MM.1S (cell line): Measurements from ENCODE around the gene DAB2IP.

ENCODE experiments used
- DNase-seq: peaks from one replicate; pipeline ENCODE4 v3.0.0-alpha.2; 2015
- H2AFZ ChIP-seq: fragments of 300-600 bp; sonication (generic); 2 replicates; pipeline ENCODE4 v1.6.0; 2016; ENCODE audit warnings: antibody characterized with exemption, low read length
- H3F3A ChIP-seq: fragments of 300-600 bp; sonication (generic); 2 replicates; pipeline ENCODE4 v1.6.1; 2016; ENCODE audit warnings: mild to moderate bottlenecking, antibody characterized with exemption, low read length, moderate library complexity, mixed read lengths; ENCODE audit not compliant: insufficient read depth
- H3K27ac ChIP-seq: fragments of 300-600 bp; sonication (generic); 2 replicates; pipeline ENCODE4 v1.5.1; 2016; ENCODE audit warnings: mild to moderate bottlenecking, low read length
- H3K27me3 ChIP-seq: fragments of 300-600 bp; sonication (generic); replicated peaks from 2 replicates; pipeline ENCODE4 v1.6.0; 2016; ENCODE audit warnings: low read length; ENCODE audit not compliant: insufficient read depth
- H3K36me3 ChIP-seq: fragments of 300-600 bp; sonication (generic); replicated peaks from 2 replicates; pipeline ENCODE4 v1.6.1; 2016; ENCODE audit warnings: mild to moderate bottlenecking, low read length, mixed read lengths; ENCODE audit not compliant: insufficient read depth
- H3K4me1 ChIP-seq: fragments of 300-600 bp; sonication (generic); 2 replicates; pipeline ENCODE4 v1.6.1; 2016; ENCODE audit warnings: low read length, mixed read lengths
- H3K4me2 ChIP-seq: fragments of 300-600 bp; sonication (generic); 2 replicates; pipeline ENCODE4 v1.6.0; 2016; ENCODE audit warnings: low read depth, low read length
- H3K4me3 ChIP-seq: fragments of 300-600 bp; sonication (generic); 2 replicates; pipeline ENCODE4 v1.5.1; 2016; ENCODE audit warnings: low read length, mixed read lengths
- H3K79me2 ChIP-seq: fragments of 300-600 bp; sonication (generic); 2 replicates; pipeline ENCODE4 v1.6.1; 2016; ENCODE audit warnings: mixed run types, low read length, mixed read lengths
- H3K9ac ChIP-seq: fragments of 300-600 bp; sonication (generic); 2 replicates; pipeline ENCODE4 v1.6.1; 2016; ENCODE audit warnings: low read length, mixed read lengths
- H3K9me2 ChIP-seq: fragments of 300-600 bp; sonication (generic); replicated peaks from 2 replicates; pipeline ENCODE4 v1.6.1; 2016; ENCODE audit warnings: mild to moderate bottlenecking, low read length, mixed read lengths; ENCODE audit not compliant: insufficient read depth
- H3K9me3 ChIP-seq: fragments of 300-600 bp; sonication (generic); replicated peaks from 2 replicates; pipeline ENCODE4 v1.6.1; 2016; ENCODE audit warnings: mild to moderate bottlenecking, low read length, mixed read lengths; ENCODE audit not compliant: insufficient read depth
- H4K20me1 ChIP-seq: fragments of 300-600 bp; sonication (generic); 2 replicates; pipeline ENCODE4 v1.6.1; 2016; ENCODE audit warnings: mild to moderate bottlenecking, low read length, moderate library complexity, mixed read lengths; ENCODE audit not compliant: insufficient read depth
- EZH2 ChIP-seq: fragments of 300-600 bp; sonication (generic); optimal IDR thresholded peaks from 2 replicates; pipeline ENCODE3; 2017; ENCODE audit warnings: low read depth, mild to moderate bottlenecking, antibody characterized with exemption, low read length, mixed read lengths
- EZH2phosphoT487 ChIP-seq: fragments of 300-600 bp; sonication (generic); IDR thresholded peaks from 2 replicates; pipeline ENCODE4 v1.6.1; 2018; ENCODE audit warnings: antibody characterized with exemption, low read length
- TF ChIP-seq, protein P1 (sequence below): fragments of 300-600 bp; sonication (generic); IDR thresholded peaks from 2 replicates; pipeline ENCODE4 v1.5.1; 2016; ENCODE audit warnings: antibody characterized with exemption, low read length, mixed read lengths

DAB2IP gene

DNA sequence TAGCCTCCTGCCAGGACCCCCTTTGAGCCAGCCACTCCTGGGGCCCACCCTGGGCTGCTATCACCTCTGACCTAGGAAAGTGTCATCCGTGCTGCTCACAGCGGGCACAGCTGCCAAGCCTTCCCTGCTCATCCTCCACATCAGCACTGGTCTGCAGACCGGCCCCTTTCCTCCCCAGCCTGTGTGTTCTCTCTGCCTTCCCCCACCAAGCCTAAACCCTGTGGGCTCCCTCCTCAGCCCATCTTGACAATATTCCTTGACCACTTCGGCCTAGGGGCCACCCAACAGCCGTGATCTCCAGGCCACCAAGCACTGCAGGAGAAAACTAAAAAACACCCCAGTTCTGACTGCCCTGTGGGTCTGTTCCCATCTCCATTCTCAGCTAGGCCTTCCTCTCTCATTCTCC is 135.1 kb downstream of the DAB2IP start:
- H3K9me3 ChIP-seq, result no peaks in the 10 kb centered on the region
- TF ChIP-seq EZH2 (no peak), EZH2phosphoT487 (no peak)
- TF ChIP-seq, protein P1, sequence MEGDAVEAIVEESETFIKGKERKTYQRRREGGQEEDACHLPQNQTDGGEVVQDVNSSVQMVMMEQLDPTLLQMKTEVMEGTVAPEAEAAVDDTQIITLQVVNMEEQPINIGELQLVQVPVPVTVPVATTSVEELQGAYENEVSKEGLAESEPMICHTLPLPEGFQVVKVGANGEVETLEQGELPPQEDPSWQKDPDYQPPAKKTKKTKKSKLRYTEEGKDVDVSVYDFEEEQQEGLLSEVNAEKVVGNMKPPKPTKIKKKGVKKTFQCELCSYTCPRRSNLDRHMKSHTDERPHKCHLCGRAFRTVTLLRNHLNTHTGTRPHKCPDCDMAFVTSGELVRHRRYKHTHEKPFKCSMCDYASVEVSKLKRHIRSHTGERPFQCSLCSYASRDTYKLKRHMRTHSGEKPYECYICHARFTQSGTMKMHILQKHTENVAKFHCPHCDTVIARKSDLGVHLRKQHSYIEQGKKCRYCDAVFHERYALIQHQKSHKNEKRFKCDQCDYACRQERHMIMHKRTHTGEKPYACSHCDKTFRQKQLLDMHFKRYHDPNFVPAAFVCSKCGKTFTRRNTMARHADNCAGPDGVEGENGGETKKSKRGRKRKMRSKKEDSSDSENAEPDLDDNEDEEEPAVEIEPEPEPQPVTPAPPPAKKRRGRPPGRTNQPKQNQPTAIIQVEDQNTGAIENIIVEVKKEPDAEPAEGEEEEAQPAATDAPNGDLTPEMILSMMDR, result no peak

DNA sequence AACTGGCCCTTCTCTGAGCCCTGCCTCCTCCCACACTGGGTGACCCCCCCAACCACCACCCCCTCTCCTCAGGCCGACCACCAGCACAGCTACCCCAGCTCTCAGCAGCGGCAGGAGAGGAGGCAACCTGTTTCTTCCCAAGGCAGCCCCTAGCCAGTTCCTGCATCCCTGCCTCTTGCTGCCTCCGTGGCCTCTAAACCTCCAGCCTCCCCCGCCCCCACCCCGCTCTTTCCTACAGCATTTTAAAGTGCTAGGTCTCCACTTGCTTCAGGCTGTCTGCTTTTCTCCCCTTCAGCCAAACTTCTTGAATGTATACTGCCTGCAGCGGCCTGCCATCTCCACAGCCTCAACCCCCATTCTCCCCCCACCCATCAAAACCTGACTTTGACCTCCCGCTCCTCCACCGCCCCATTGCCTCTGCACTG is 135.6 kb downstream of the DAB2IP start:
- Histone ChIP-seq H3K79me2 (no peaks in the 10 kb centered on the region), H3K4me1 (no peaks in the 10 kb centered on the region), H3K4me2 (no peak overlapping the region), H3K9me3 (no peaks in the 10 kb centered on the region), H3K27ac (no peak overlapping the region), H4K20me1 (no peaks in the 10 kb centered on the region), H3K9me2 (no peaks in the 10 kb centered on the region), H3K9ac (no peak overlapping the region), H3F3A (no peaks in the 10 kb centered on the region), H3K27me3 (no peaks in the 10 kb centered on the region), H3K36me3 (no peaks in the 10 kb centered on the region), H2AFZ (no peak overlapping the region), H3K4me3 (no peak overlapping the region)
- DNase-seq, result no peak
- TF ChIP-seq, protein P1, result no peak
- TF ChIP-seq EZH2phosphoT487 (no peak), EZH2 (no peak)

More for the DNA sequence above, 135.1 kb downstream of the DAB2IP start:
- H3K79me2 ChIP-seq, result no peaks in the 10 kb centered on the region
- H3K4me1 ChIP-seq, result no peaks in the 10 kb centered on the region
- no peak overlapping the region for H3K9ac ChIP-seq
- H3K4me3 ChIP-seq, result no peak overlapping the region
- H3K9me2 ChIP-seq, result no peaks in the 10 kb centered on the region
- no peaks in the 10 kb centered on the region for H3K36me3 ChIP-seq
- no peak overlapping the region for H3K4me2 ChIP-seq
- H3K27me3 ChIP-seq, result no peaks in the 10 kb centered on the region
- H3K27ac ChIP-seq, result no peak overlapping the region
- H4K20me1 ChIP-seq, result no peaks in the 10 kb centered on the region
- no peaks in the 10 kb centered on the region for H3F3A ChIP-seq
- no peak for DNase-seq
- no peak overlapping the region for H2AFZ ChIP-seq

DNA sequence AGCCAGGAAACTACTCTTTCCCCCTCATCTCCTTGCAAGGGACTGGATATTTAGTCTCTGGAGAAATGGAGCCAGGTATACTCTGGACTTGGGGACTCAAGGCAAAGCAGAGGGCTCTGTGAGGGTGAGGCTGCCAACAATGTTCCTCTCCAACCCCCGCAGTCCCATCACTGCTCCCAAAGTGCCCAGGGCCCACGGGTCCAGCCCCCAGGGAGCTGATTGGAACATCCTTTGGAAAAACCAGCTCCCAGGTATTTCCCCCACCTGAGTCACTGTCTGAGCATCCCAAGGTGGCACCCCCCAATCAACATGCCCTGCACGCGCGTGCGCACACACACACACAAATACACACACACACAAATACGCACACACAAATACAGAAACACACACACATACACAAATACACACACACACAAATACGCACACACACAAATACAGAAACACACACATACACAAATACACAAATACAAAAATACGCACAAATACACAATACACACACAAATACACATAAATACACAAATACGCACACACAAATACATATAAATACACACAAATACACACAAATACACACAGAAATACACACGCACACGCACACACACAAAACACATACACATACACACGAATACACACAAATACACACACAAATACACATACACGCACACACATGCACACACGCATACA is 137.4 kb downstream of the DAB2IP start:
- H4K20me1 ChIP-seq, result no peaks in the 10 kb centered on the region
- no peaks in the 10 kb centered on the region for H3K9me2 ChIP-seq
- no peak overlapping the region for H3K27ac ChIP-seq
- no peaks in the 10 kb centered on the region for H3K79me2 ChIP-seq
- H3K4me2 ChIP-seq, result no peak overlapping the region
- H3F3A ChIP-seq, result no peaks in the 10 kb centered on the region
- TF ChIP-seq EZH2phosphoT487 (no peak), EZH2 (no peak)
- TF ChIP-seq, protein P1, result no peak
- no peak overlapping the region for H3K9ac ChIP-seq
- no peak for DNase-seq
- no peaks in the 10 kb centered on the region for H3K27me3 ChIP-seq
- H3K4me1 ChIP-seq, result no peaks in the 10 kb centered on the region
- no peaks in the 10 kb centered on the region for H3K9me3 ChIP-seq
- no peak overlapping the region for H3K4me3 ChIP-seq
- no peaks in the 10 kb centered on the region for H3K36me3 ChIP-seq
- no peak overlapping the region for H2AFZ ChIP-seq
